ENCODE measurements around the gene LRRC31.

LRRC31 gene

DNA sequence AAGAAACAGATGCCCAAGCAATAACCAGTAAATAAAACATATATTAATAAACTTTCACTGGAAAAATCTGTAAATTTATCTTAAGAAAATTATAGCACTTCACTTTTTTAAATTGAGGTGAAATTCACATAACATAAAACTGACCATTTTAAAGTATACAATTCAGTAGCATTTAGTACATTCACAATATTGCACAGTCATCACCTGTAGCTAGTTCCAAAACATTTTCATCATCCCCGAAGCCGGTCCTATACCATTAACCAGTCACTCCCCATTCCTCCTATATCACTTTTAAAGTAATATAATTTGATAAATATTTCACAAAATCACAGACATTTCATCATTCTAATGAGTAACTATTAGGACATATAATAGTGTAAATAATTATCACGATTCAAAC is 65.1 kb downstream of the LRRC31 start:
- Histone ChIP-seq H3K27ac (ENCODE audit: low read depth, low read length) (no peak overlapping the region), H2AFZ (ENCODE audit: low read depth, low read length, severe bottlenecking) (no peak overlapping the region)
- TF ChIP-seq, protein P1, sequence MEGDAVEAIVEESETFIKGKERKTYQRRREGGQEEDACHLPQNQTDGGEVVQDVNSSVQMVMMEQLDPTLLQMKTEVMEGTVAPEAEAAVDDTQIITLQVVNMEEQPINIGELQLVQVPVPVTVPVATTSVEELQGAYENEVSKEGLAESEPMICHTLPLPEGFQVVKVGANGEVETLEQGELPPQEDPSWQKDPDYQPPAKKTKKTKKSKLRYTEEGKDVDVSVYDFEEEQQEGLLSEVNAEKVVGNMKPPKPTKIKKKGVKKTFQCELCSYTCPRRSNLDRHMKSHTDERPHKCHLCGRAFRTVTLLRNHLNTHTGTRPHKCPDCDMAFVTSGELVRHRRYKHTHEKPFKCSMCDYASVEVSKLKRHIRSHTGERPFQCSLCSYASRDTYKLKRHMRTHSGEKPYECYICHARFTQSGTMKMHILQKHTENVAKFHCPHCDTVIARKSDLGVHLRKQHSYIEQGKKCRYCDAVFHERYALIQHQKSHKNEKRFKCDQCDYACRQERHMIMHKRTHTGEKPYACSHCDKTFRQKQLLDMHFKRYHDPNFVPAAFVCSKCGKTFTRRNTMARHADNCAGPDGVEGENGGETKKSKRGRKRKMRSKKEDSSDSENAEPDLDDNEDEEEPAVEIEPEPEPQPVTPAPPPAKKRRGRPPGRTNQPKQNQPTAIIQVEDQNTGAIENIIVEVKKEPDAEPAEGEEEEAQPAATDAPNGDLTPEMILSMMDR (IDR thresholded peaks at IDR 0.05; ENCODE audit: insufficient read depth, low read length, poor library complexity, severe bottlenecking): no peak
- no peak for TF ChIP-seq EZH2phosphoT487 (conservative IDR thresholded peaks at IDR 0.05; ENCODE audit: low read length)

DNA sequence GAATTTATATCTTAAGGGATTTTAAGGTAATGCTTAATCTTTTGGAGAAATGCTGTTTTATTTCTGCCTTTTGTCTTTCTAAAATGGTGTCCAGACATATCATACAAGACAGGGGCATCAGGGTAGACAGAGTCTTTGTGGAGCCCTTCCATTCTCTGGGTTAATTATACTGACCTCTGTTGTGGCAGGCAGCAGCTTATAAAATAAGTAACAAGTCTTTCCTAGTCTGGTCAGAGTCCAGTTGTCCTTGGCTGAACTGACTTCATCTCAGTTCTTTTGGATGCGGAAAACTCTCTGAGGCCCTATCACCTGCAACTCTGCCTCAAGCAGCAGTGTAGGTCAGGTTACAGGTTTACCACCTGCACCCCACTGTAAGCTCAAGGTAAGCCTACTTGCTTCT is 77.4 kb downstream of the LRRC31 start:
- Histone ChIP-seq H3K27me3 (ENCODE audit: low read length) (no peaks in the 10 kb centered on the region), H3K4me3 (ENCODE audit: insufficient read depth, low read length, poor library complexity, severe bottlenecking) (no peak overlapping the region), H3K9me2 (replicated peaks; ENCODE audit: insufficient read depth, low read length) (no peaks in the 10 kb centered on the region), H3K79me2 (ENCODE audit: insufficient read depth, low read length) (no peaks in the 10 kb centered on the region), H3K4me2 (ENCODE audit: low read depth, low read length, poor library complexity, severe bottlenecking) (no peak overlapping the region), H3K9ac (ENCODE audit: low read length) (no peak overlapping the region), H2AFZ (ENCODE audit: low read depth, low read length, severe bottlenecking) (no peak overlapping the region), H3K36me3 (ENCODE audit: low read length) (peaks cover 22% of the 10 kb centered on the region), H3K27ac (ENCODE audit: low read depth, low read length) (no peak overlapping the region), H3K9me3 (ENCODE audit: insufficient read depth, low read length) (no peaks in the 10 kb centered on the region), H4K20me1 (ENCODE audit: low read depth, low read length) (no peaks in the 10 kb centered on the region), H3F3A (ENCODE audit: insufficient read depth) (0 out of 2 replicates have a peak, but pooled peaks cover 6% of the 10 kb centered on the region)
- TF ChIP-seq, protein P1 (IDR thresholded peaks at IDR 0.05; ENCODE audit: insufficient read depth, low read length, poor library complexity, severe bottlenecking): no peak
- no peak for TF ChIP-seq EZH2phosphoT487 (conservative IDR thresholded peaks at IDR 0.05; ENCODE audit: low read length)

More for the DNA sequence above, 65.1 kb downstream of the LRRC31 start:
- Histone ChIP-seq H3K9me3 (ENCODE audit: insufficient read depth, low read length) (no peaks in the 10 kb centered on the region), H3K9me2 (replicated peaks; ENCODE audit: insufficient read depth, low read length) (no peaks in the 10 kb centered on the region), H3K9ac (ENCODE audit: low read length) (no peak overlapping the region), H3K36me3 (ENCODE audit: low read length) (no peaks in the 10 kb centered on the region), H3K27me3 (ENCODE audit: low read length) (no peaks in the 10 kb centered on the region), H3K4me2 (ENCODE audit: low read depth, low read length, poor library complexity, severe bottlenecking) (no peak overlapping the region), H4K20me1 (ENCODE audit: low read depth, low read length) (no peaks in the 10 kb centered on the region), H3K79me2 (ENCODE audit: insufficient read depth, low read length) (no peaks in the 10 kb centered on the region), H3F3A (ENCODE audit: insufficient read depth) (peaks cover 4% of the 10 kb centered on the region; the same call in 1 of the 2 replicates), H3K4me3 (ENCODE audit: insufficient read depth, low read length, poor library complexity, severe bottlenecking) (no peak overlapping the region)

DNA sequence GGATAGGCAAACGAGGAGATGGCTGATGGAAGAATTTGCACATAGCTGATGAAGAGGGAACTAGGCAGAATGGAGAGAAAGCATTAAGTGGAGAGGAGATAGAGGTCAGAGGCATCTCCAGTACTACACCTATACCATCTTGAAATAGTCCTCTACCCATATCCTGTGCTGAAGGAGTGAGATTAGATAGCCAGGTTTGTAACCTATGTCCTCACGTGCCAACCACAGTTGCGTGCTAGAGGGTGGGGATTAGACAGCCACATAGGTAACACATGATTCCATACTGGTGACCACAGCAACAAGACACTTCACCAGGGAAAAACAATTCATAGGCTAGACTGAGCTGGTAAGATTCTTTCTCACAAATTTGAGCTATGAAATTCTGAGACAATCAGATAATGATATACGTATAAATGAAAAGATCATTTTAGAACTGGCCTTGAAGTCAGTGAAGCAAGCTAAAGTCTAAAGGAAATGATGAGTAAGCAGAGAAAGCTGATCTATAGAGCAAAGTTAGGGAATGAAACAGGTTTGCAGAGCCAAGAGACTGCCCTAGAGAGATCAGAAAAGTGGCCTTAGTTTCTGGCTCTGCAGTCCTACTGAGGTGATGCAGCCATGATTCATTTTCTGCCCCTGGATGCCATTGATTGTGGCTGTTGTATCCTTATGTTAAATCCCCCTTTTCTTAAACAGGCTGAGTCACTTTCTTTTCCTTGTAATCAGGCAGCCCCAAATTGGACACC is 78.9 kb downstream of the LRRC31 start:
- Histone ChIP-seq H3K36me3 (ENCODE audit: low read length) (peaks cover 36% of the 10 kb centered on the region), H3K9me3 (ENCODE audit: insufficient read depth, low read length) (no peaks in the 10 kb centered on the region), H3K4me3 (ENCODE audit: insufficient read depth, low read length, poor library complexity, severe bottlenecking) (no peak overlapping the region), H3K27ac (ENCODE audit: low read depth, low read length) (no peak overlapping the region), H3K9me2 (replicated peaks; ENCODE audit: insufficient read depth, low read length) (no peaks in the 10 kb centered on the region), H3K27me3 (ENCODE audit: low read length) (no peaks in the 10 kb centered on the region), H3K9ac (ENCODE audit: low read length) (no peak overlapping the region), H3K79me2 (ENCODE audit: insufficient read depth, low read length) (no peaks in the 10 kb centered on the region), H3F3A (ENCODE audit: insufficient read depth) (peaks cover 7% of the 10 kb centered on the region; the same call in 1 of the 2 replicates), H2AFZ (ENCODE audit: low read depth, low read length, severe bottlenecking) (no peak overlapping the region), H3K4me2 (ENCODE audit: low read depth, low read length, poor library complexity, severe bottlenecking) (no peak overlapping the region), H4K20me1 (ENCODE audit: low read depth, low read length) (no peaks in the 10 kb centered on the region)
- TF ChIP-seq EZH2phosphoT487 (conservative IDR thresholded peaks at IDR 0.05; ENCODE audit: low read length): no peak
- TF ChIP-seq, protein P1 (IDR thresholded peaks at IDR 0.05; ENCODE audit: insufficient read depth, low read length, poor library complexity, severe bottlenecking): no peak

Data from SU-DHL-6 (cell line).